Left lung (tissue), 10 donors: Measurements from ENCODE around the gene TMEM209. TPM values are rescaled to one million over a fixed set of nuclear protein-coding genes. Genes with fewer than 3 reads are reported as not detected.
A peak's percentile ranks its signal among the peaks of the same experiment; 100 is the strongest.

Experiments
- ATAC-seq: fragments of 200-7000 bp; cut with Tn5 transposase; one replicate; pipeline ENCODE4 v1.9.1; 2020; ENCODE audit warnings: moderate library complexity
- DNase-seq, 4 donors: peaks; one replicate each; pipeline ENCODE4 v3.0.0-alpha.2; 2013 to 2020
- H3K27ac ChIP-seq, 2 donors: fragments of 200-600 bp; sonication (generic) in 1 of 2; one replicate each; pipeline versions ENCODE4 v1.5.0 to v1.8.0; 2020 to 2021
- H3K27me3 ChIP-seq, 2 donors: fragments of 200-600 bp; sonication (generic) in 1 of 2; one replicate each; pipeline versions ENCODE4 v1.5.0 to v1.8.0; 2020 to 2021
- H3K36me3 ChIP-seq, 2 donors: fragments of 200-600 bp; sonication (generic) in 1 of 2; one replicate each; pipeline versions ENCODE4 v1.5.0 to v1.8.0; 2020 to 2021
- H3K4me1 ChIP-seq, 2 donors: fragments of 200-600 bp; one replicate each; pipeline ENCODE4 v1.8.0; 2021
- H3K4me3 ChIP-seq, 2 donors: fragments of 200-600 bp; sonication (generic) in 1 of 2; one replicate each; pipeline versions ENCODE4 v1.5.0 to v1.8.0; 2020 to 2021; ENCODE audit warnings: mild to moderate bottlenecking in 1 of 2
- H3K9me3 ChIP-seq, 2 donors: fragments of 200-600 bp; sonication (generic) in 1 of 2; one replicate each; pipeline versions ENCODE4 v1.5.0 to v1.8.0; 2020 to 2021
- CTCF ChIP-seq, 2 donors: fragments of 200-600 bp; sonication (generic) in 1 of 2; IDR thresholded peaks; one replicate each; pipeline versions ENCODE4 v1.5.0 to v1.8.0; 2021; ENCODE audit warnings: antibody characterized with exemption in 2 of 2
- intact Hi-C, 2 donors: fragments of 100-400 bp; cut with DNase I; formaldehyde crosslinking; loops; one replicate each; pipeline versions ENCODE4 v1.11.2 to v1.14.2; 2022
- polyA plus RNA-seq, 6 donors: library from polyadenylated mRNA; unstranded; fragments of 120-200 nt; gene quantifications; one replicate each; pipeline ENCODE4 v1.2.1, GENCODE V29; 2013; ENCODE audit not compliant: insufficient read length in 6 of 6
- total RNA-seq, 2 donors: library from RNA; stranded (reverse); fragmentation: NEBNext Ultra II Directional; extraction: Animal tissue kit (Norgen Biotek cat#: 25700); gene quantifications; one replicate each; pipeline ENCODE4 v1.2.1, GENCODE V29; 2021
- donor health status: DM: no; HTN: yes; CAD: no.
- donor health status: DM: no; HTN: no; CAD: no.

TMEM209 gene
- total and polyA plus RNA-seq, 8 donors: 18.8 to 23.5 (median 20.3) TPM

GRCh38 chr7:130140551-130141160 lies 64.5 kb downstream of the TMEM209 start:
- ATAC-seq (no peak), DNase-seq (no peak)
- no peaks in the 10 kb centered on the region for H3K9me3 ChIP-seq
- intact Hi-C loops: no loop called here
- H3K4me3 ChIP-seq: peak overlapping the region; percentile 25 to 36
- H3K27me3 ChIP-seq: no peaks in the 10 kb centered on the region
- H3K27ac ChIP-seq: peak overlapping the region; percentile 75 to 89
- H3K36me3 ChIP-seq: peaks cover 0 to 36% of the 10 kb centered on the region in 2 donors
- H3K4me1 ChIP-seq: peaks cover 22 to 24% of the 10 kb centered on the region in 2 donors
- no peak for TF ChIP-seq CTCF (IDR thresholded peaks at IDR 0.05)

GRCh38 chr7:130139193-130139960 lies 65.8 kb downstream of the TMEM209 start:
- Histone ChIP-seq H3K27me3 (no peaks in the 10 kb centered on the region), H3K27ac (peak overlapping the region; percentile 75 to 89), H3K4me3 (no peak overlapping the region), H3K36me3 (peaks cover 0 to 47% of the 10 kb centered on the region in 2 donors), H3K9me3 (no peaks in the 10 kb centered on the region), H3K4me1 (peaks cover 21 to 24% of the 10 kb centered on the region in 2 donors)
- TF ChIP-seq CTCF (IDR thresholded peaks at IDR 0.05): no peak
- ATAC-seq (peak; percentile 66), DNase-seq (peak in 1 of 4 donors; percentile 62)
- intact Hi-C loops: no loop called here

GRCh38 chr7:130137207-130137606 lies 68.0 kb downstream of the TMEM209 start:
- no peak overlapping the region for H3K27ac ChIP-seq

GRCh38 chr7:130136579-130137167 lies 68.5 kb downstream of the TMEM209 start:
- H3K27ac ChIP-seq: no peak overlapping the region
- H3K36me3 ChIP-seq: peaks cover 0 to 74% of the 10 kb centered on the region in 2 donors
- TF ChIP-seq CTCF (IDR thresholded peaks at IDR 0.05): no peak
- H3K9me3 ChIP-seq: no peaks in the 10 kb centered on the region
- no peak overlapping the region for H3K4me3 ChIP-seq
- H3K4me1 ChIP-seq: peaks cover 7 to 17% of the 10 kb centered on the region in 2 donors
- DNase-seq: no peak
- intact Hi-C loops: no loop called here
- H3K27me3 ChIP-seq: no peaks in the 10 kb centered on the region
- ATAC-seq: no peak

More at GRCh38 chr7:130137207-130137606, 68.0 kb downstream of the TMEM209 start:
- Histone ChIP-seq H3K4me1 (peaks cover 12 to 23% of the 10 kb centered on the region in 2 donors), H3K36me3 (peaks cover 0 to 69% of the 10 kb centered on the region in 2 donors), H3K4me3 (no peak overlapping the region), H3K27me3 (no peaks in the 10 kb centered on the region), H3K9me3 (no peaks in the 10 kb centered on the region)
- TF ChIP-seq CTCF (IDR thresholded peaks at IDR 0.05): no peak
- ATAC-seq: no peak
- intact Hi-C loops: no loop called here
- no peak for DNase-seq
